ENCODE data around the gene TMEM97. TPM values are rescaled to one million over a fixed set of nuclear protein-coding genes. Genes with fewer than 3 reads are reported as not detected.
A peak's percentile ranks its signal among the peaks of the same experiment; 100 is the strongest.
"Not testable (repeated sequence)": the region's sequence is repeated elsewhere in the genome, so short reads cannot be mapped to it uniquely, and the experiment has no call there.

Gene TMEM97
- total and polyA plus RNA-seq, 2 experiments from 2014 or later, result 15.9 to 16.3 TPM

- Histone ChIP-seq H3K9me2 (ENCODE audit: insufficient read depth) (no peaks in the 10 kb centered on the region), H3K36me3 (ENCODE audit: low read depth) (no peaks in the 10 kb centered on the region), H3K79me2 (ENCODE audit: insufficient read depth) (no peaks in the 10 kb centered on the region), H3K9me3 (ENCODE audit: low read depth) (no peaks in the 10 kb centered on the region), H3K27me3 (replicated peaks; ENCODE audit: insufficient read depth) (no peaks in the 10 kb centered on the region), H3K4me3 (no peak overlapping the region), H3K9ac (peak overlapping the region; percentile 31; the same call in 1 of the 2 replicates), H3K4me2 (ENCODE audit: unreplicated experiment) (peak overlapping the region; percentile 53), H3F3A (ENCODE audit: insufficient read depth) (peaks cover 14% of the 10 kb centered on the region), H3K27ac (peak overlapping the region; percentile 42), H3K4me1 (ENCODE audit: insufficient read depth) (peaks cover 20% of the 10 kb centered on the region), H4K20me1 (ENCODE audit: insufficient read depth) (no peaks in the 10 kb centered on the region), H2AFZ (no peak overlapping the region)
- TF ChIP-seq EZH2 (IDR thresholded peaks at IDR 0.05; ENCODE audit: insufficient read depth, poor library complexity, severe bottlenecking) (no peak), EZH2phosphoT487 (IDR thresholded peaks at IDR 0.05; ENCODE audit: insufficient read depth, low read depth) (no peak)
- WGBS, 2 experiments (ENCODE audit: low coverage in 1 of 2, low lambda C conversion rate in 2 of 2, missing lambda C conversion rate in 2 of 2), result 3 to 6% methylated on average over 2 of the region's 2 CpGs
- in situ Hi-C loops (cut with MboI), result no loop called here
- DNase-seq, result peak; percentile 83
Measured at GRCh38 chr17:28272166-28272565, 46.8 kb upstream of the TMEM97 start.

- peaks cover 14% of the 10 kb centered on the region for H3F3A ChIP-seq (ENCODE audit: insufficient read depth)
- H3K27ac ChIP-seq; H3K4me3 ChIP-seq; H3K27me3 ChIP-seq (replicated peaks; ENCODE audit: insufficient read depth); H4K20me1 ChIP-seq (ENCODE audit: insufficient read depth); DNase-seq; H3K4me2 ChIP-seq (ENCODE audit: unreplicated experiment); H3K9me2 ChIP-seq (ENCODE audit: insufficient read depth); H2AFZ ChIP-seq; in situ Hi-C loops (cut with MboI); H3K79me2 ChIP-seq (ENCODE audit: insufficient read depth); H3K36me3 ChIP-seq (ENCODE audit: low read depth); H3K9ac ChIP-seq; H3K9me3 ChIP-seq (ENCODE audit: low read depth): not testable (repeated sequence)
- peaks cover 27% of the 10 kb centered on the region for H3K4me1 ChIP-seq (ENCODE audit: insufficient read depth)
- WGBS, 2 experiments (ENCODE audit: low coverage in 1 of 2, low lambda C conversion rate in 2 of 2, missing lambda C conversion rate in 2 of 2), result 79 to 81% methylated on average over 5 of the region's 5 CpGs
Measured at GRCh38 chr17:28273341-28273740, 45.7 kb upstream of the TMEM97 start.

- Histone ChIP-seq H4K20me1 (ENCODE audit: insufficient read depth) (no peaks in the 10 kb centered on the region), H3K27me3 (replicated peaks; ENCODE audit: insufficient read depth) (no peaks in the 10 kb centered on the region), H3F3A (ENCODE audit: insufficient read depth) (peaks cover 19% of the 10 kb centered on the region), H3K79me2 (ENCODE audit: insufficient read depth) (no peaks in the 10 kb centered on the region), H3K27ac (no peak overlapping the region), H3K36me3 (ENCODE audit: low read depth) (no peaks in the 10 kb centered on the region), H3K4me3 (no peak overlapping the region), H3K4me2 (ENCODE audit: unreplicated experiment) (no peak overlapping the region), H3K9ac (no peak overlapping the region), H3K9me3 (ENCODE audit: low read depth) (no peaks in the 10 kb centered on the region), H3K9me2 (ENCODE audit: insufficient read depth) (no peaks in the 10 kb centered on the region), H2AFZ (no peak overlapping the region), H3K4me1 (ENCODE audit: insufficient read depth) (peaks cover 39% of the 10 kb centered on the region)
- in situ Hi-C loops (cut with MboI), result no loop called here
- WGBS, 2 experiments (ENCODE audit: low coverage in 1 of 2, low lambda C conversion rate in 2 of 2, missing lambda C conversion rate in 2 of 2), result 76 to 80% methylated on average over 9 of the region's 9 CpGs
- TF ChIP-seq EZH2 (IDR thresholded peaks at IDR 0.05; ENCODE audit: insufficient read depth, poor library complexity, severe bottlenecking) (no peak), EZH2phosphoT487 (IDR thresholded peaks at IDR 0.05; ENCODE audit: insufficient read depth, low read depth) (no peak)
- no peak for DNase-seq
Measured at GRCh38 chr17:28274591-28275265, 44.3 kb upstream of the TMEM97 start.

GRCh38 chr17:28276011-28276410 lies 43.0 kb upstream of the TMEM97 start:
- peaks cover 19% of the 10 kb centered on the region for H3F3A ChIP-seq (ENCODE audit: insufficient read depth)
- H3K79me2 ChIP-seq (ENCODE audit: insufficient read depth), result no peaks in the 10 kb centered on the region

More at GRCh38 chr17:28276011-28276410, 43.0 kb upstream of the TMEM97 start:
- Histone ChIP-seq H3K4me2 (ENCODE audit: unreplicated experiment) (no peak overlapping the region), H3K9ac (no peak overlapping the region), H4K20me1 (ENCODE audit: insufficient read depth) (no peaks in the 10 kb centered on the region), H3K4me3 (no peak overlapping the region), H3K36me3 (ENCODE audit: low read depth) (no peaks in the 10 kb centered on the region), H2AFZ (no peak overlapping the region), H3K27ac (no peak overlapping the region), H3K27me3 (replicated peaks; ENCODE audit: insufficient read depth) (no peaks in the 10 kb centered on the region), H3K9me3 (ENCODE audit: low read depth) (no peaks in the 10 kb centered on the region), H3K9me2 (ENCODE audit: insufficient read depth) (no peaks in the 10 kb centered on the region), H3K4me1 (ENCODE audit: insufficient read depth) (peaks cover 37% of the 10 kb centered on the region)
- WGBS, 2 experiments (ENCODE audit: low coverage in 1 of 2, low lambda C conversion rate in 2 of 2, missing lambda C conversion rate in 2 of 2), result 97 to 98% methylated on average over 5 to 6 of the region's 6 CpGs
- TF ChIP-seq EZH2phosphoT487 (IDR thresholded peaks at IDR 0.05; ENCODE audit: insufficient read depth, low read depth) (no peak), EZH2 (IDR thresholded peaks at IDR 0.05; ENCODE audit: insufficient read depth, poor library complexity, severe bottlenecking) (no peak)
- DNase-seq, result no peak
- in situ Hi-C loops (cut with MboI), result no loop called here

Data from GM23248 (cell line).